Natural killer cell (primary cell): ENCODE data around the gene SPOCK1. TPM values are rescaled to one million over a fixed set of nuclear protein-coding genes. Genes with fewer than 3 reads are reported as not detected.

ENCODE experiments used
- ATAC-seq, 3 donors: fragments of 150-1000 bp in 2 of 3; fragments of 200-7000 bp in 1 of 3; cut with Tn5 transposase; 1 replicate in 1 of 3; 2 replicates in 2 of 3; pipeline ENCODE4 v1.10.0; 2021; ENCODE audit warnings: mild to moderate bottlenecking in 2 of 3, moderate library complexity in 2 of 3
- DNase-seq, 2 donors: peaks; one replicate each; pipeline versions ENCODE4 v3.0.0 to v3.0.0-alpha.2; 2013 to 2021; ENCODE audit warnings: mixed read lengths in 1 of 2
- H3K27ac ChIP-seq: one replicate; pipeline ENCODE4 v1.5.1; 2013; ENCODE audit warnings: mild to moderate bottlenecking, low read length
- H3K27me3 ChIP-seq: one replicate; pipeline ENCODE4 v1.6.1; 2013; ENCODE audit warnings: low read length; ENCODE audit not compliant: control insufficient read depth, insufficient read depth
- H3K36me3 ChIP-seq: one replicate; pipeline ENCODE4 v1.6.1; 2013; ENCODE audit warnings: low read length; ENCODE audit not compliant: control insufficient read depth, insufficient read depth
- H3K4me1 ChIP-seq: one replicate; pipeline ENCODE4 v1.6.1; 2013; ENCODE audit warnings: low read length; ENCODE audit not compliant: control insufficient read depth, insufficient read depth
- H3K4me3 ChIP-seq: one replicate; pipeline ENCODE4 v1.5.1; 2013; ENCODE audit warnings: low read length
- H3K9me3 ChIP-seq: one replicate; pipeline ENCODE4 v1.6.1; 2013; ENCODE audit warnings: low read length; ENCODE audit not compliant: control insufficient read depth, insufficient read depth
- H3K27ac Mint-ChIP-seq, 2 donors: one replicate each; pipeline ENCODE4 v1.8.0; 2022; ENCODE audit warnings: mild to moderate bottlenecking in 2 of 2, mixed read lengths in 2 of 2, moderate library complexity in 1 of 2
- H3K27me3 Mint-ChIP-seq, 2 donors: one replicate each; pipeline ENCODE4 v1.8.0; 2022; ENCODE audit warnings: low read depth in 2 of 2, mixed read lengths in 2 of 2
- H3K36me3 Mint-ChIP-seq: one replicate; pipeline ENCODE4 v1.8.0; 2022; ENCODE audit warnings: mixed read lengths
- H3K4me1 Mint-ChIP-seq, 2 donors: one replicate each; pipeline ENCODE4 v1.8.0; 2022; ENCODE audit warnings: mixed read lengths in 2 of 2
- H3K4me3 Mint-ChIP-seq: one replicate; pipeline ENCODE4 v1.8.0; 2022; ENCODE audit warnings: mild to moderate bottlenecking, moderate library complexity, mixed read lengths
- H3K9me3 Mint-ChIP-seq, 2 donors: one replicate each; pipeline ENCODE4 v1.8.0; 2022; ENCODE audit warnings: mixed read lengths in 2 of 2
- CTCF ChIP-seq: fragments of 200-600 bp; IDR thresholded peaks from one replicate; pipeline ENCODE4 v1.8.0; 2022; ENCODE audit warnings: antibody characterized with exemption
- WGBS: methylation state at CpG from one replicate; pipeline ENCODE4 v1.1.7; 2013; ENCODE audit warnings: missing lambda C conversion rate; ENCODE audit not compliant: insufficient coverage; 5-methylcytosine and 5-hydroxymethylcytosine counted together
- intact Hi-C: fragments of 100-400 bp; cut with micrococcal nuclease; formaldehyde crosslinking; loops from one replicate; pipeline ENCODE4 v1.14.2; 2022
- total RNA-seq, 4 donors: library from RNA; stranded (reverse); fragments of 120-200 nt in 1 of 4; gene quantifications; one replicate each; pipeline versions ENCODE4 v1.2.3 to v1.2.4, GENCODE V29; 2013 to 2022

The SPOCK1 gene
- total RNA-seq, 3 donors from 2014 or later (not counting 1 experiment from before 2014, with no cell fraction given) = 0.09 to 1.6 (median 0.61) TPM

GRCh38 chr5:137344723-137345322 is 154.3 kb downstream of the SPOCK1 start:
- Histone ChIP-seq H3K27ac (no peak overlapping the region), H3K4me3 (no peak overlapping the region), H3K4me1 (no peaks in the 10 kb centered on the region), H3K36me3 (no peaks in the 10 kb centered on the region), H3K9me3 (no peaks in the 10 kb centered on the region), H3K27me3 (no peaks in the 10 kb centered on the region)
- 28% methylated on average over 4 of the region's 6 CpGs for WGBS
- ATAC-seq (no peak), DNase-seq (peak in 1 of 2 donors; percentile 4)
- TF ChIP-seq CTCF = peak; percentile 42
- H3K9me3 Mint-ChIP-seq = no peaks in the 10 kb centered on the region
- H3K36me3 Mint-ChIP-seq = no peaks in the 10 kb centered on the region
- no peak overlapping the region for H3K4me3 Mint-ChIP-seq
- H3K27ac Mint-ChIP-seq = no peak overlapping the region
- peaks cover 5 to 9% of the 10 kb centered on the region in 2 donors for H3K27me3 Mint-ChIP-seq
- H3K4me1 Mint-ChIP-seq = no peaks in the 10 kb centered on the region
- intact Hi-C loops = no loop called here

- 92% methylated on average over 4 of the region's 4 CpGs for WGBS
- H3K27ac Mint-ChIP-seq = no peak overlapping the region
- H3K27ac ChIP-seq = no peak overlapping the region
- H3K27me3 ChIP-seq = no peaks in the 10 kb centered on the region
- DNase-seq = no peak
- no peaks in the 10 kb centered on the region for H3K36me3 ChIP-seq
- no peaks in the 10 kb centered on the region for H3K4me1 ChIP-seq
- H3K9me3 ChIP-seq = no peaks in the 10 kb centered on the region
- TF ChIP-seq CTCF = no peak
- no peaks in the 10 kb centered on the region for H3K36me3 Mint-ChIP-seq
- no peaks in the 10 kb centered on the region for H3K4me1 Mint-ChIP-seq
- H3K4me3 ChIP-seq = no peak overlapping the region
- no peak for ATAC-seq
- H3K9me3 Mint-ChIP-seq = no peaks in the 10 kb centered on the region
- no peak overlapping the region for H3K4me3 Mint-ChIP-seq
- peaks cover 2 to 9% of the 10 kb centered on the region in 2 donors for H3K27me3 Mint-ChIP-seq
- intact Hi-C loops = no loop called here
Observed at GRCh38 chr5:137344021-137344420, 155.1 kb downstream of the SPOCK1 start.

DNA sequence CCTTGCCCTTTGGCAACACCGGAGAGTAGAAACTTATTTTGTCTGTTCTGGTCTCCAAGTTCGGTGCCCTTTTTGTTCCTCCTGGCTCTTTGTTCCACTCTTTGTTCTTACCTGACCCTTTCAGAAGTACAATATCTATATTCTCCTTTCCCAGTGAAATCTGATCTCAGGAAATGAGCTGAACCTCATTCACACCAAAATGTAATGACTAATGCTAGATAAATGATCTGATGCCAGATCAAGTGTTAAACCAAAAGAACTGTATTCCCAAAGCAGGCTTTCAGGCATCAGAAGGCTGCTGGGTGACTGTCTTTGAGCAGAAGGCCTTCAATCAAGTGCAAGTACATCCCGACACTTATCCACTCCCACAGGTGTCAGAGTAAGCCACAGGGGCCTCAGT is 156.4 kb downstream of the SPOCK1 start:
- TF ChIP-seq CTCF = no peak
- WGBS = 91% methylated on average over 2 of the region's 3 CpGs
- H3K4me3 ChIP-seq = no peak overlapping the region
- Mint-ChIP-seq H3K4me3 (no peak overlapping the region), H3K27ac (no peak overlapping the region), H3K9me3 (no peaks in the 10 kb centered on the region), H3K27me3 (peaks cover 2 to 9% of the 10 kb centered on the region in 2 donors), H3K36me3 (no peaks in the 10 kb centered on the region), H3K4me1 (no peaks in the 10 kb centered on the region)
- DNase-seq (no peak), ATAC-seq (no peak)
- H3K36me3 ChIP-seq = no peaks in the 10 kb centered on the region
- no peak overlapping the region for H3K27ac ChIP-seq
- H3K27me3 ChIP-seq = no peaks in the 10 kb centered on the region
- intact Hi-C loops = no loop called here
- H3K4me1 ChIP-seq = no peaks in the 10 kb centered on the region
- H3K9me3 ChIP-seq = no peaks in the 10 kb centered on the region

DNA sequence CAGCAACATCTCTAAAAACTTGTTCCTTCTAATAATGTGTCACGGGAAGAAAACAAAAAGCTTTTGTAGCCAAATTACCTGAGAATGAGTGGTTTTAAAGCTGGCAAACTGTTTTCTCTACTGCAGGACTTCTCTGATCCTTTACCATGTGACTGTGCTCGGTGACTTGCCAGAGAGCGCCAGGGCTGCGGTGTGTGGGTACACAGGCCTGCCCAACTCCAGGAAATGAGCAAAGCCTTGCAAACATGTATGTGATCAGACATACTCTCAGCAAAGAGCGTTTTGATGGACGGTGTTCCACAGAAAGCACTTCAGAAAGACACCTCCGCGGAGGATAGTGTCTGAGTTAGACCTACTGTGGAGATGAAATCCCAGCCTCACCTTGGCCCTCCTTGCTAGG is 157.3 kb downstream of the SPOCK1 start:
- no peak overlapping the region for H3K27ac ChIP-seq
- TF ChIP-seq CTCF = no peak
- intact Hi-C loops = no loop called here
- no peaks in the 10 kb centered on the region for H3K36me3 Mint-ChIP-seq
- WGBS = 69% methylated on average over 8 of the region's 8 CpGs
- H3K27ac Mint-ChIP-seq = no peak overlapping the region
- H3K9me3 Mint-ChIP-seq = no peaks in the 10 kb centered on the region
- no peaks in the 10 kb centered on the region for H3K36me3 ChIP-seq
- DNase-seq (no peak), ATAC-seq (no peak)
- H3K4me3 ChIP-seq = no peak overlapping the region
- H3K4me3 Mint-ChIP-seq = no peak overlapping the region
- H3K4me1 ChIP-seq = no peaks in the 10 kb centered on the region
- H3K9me3 ChIP-seq = no peaks in the 10 kb centered on the region
- peaks cover 2 to 9% of the 10 kb centered on the region in 2 donors for H3K27me3 Mint-ChIP-seq
- H3K4me1 Mint-ChIP-seq = no peaks in the 10 kb centered on the region
- no peaks in the 10 kb centered on the region for H3K27me3 ChIP-seq
